Mammary epithelial cell (primary cell): ENCODE measurements around the gene ASCL4.

ENCODE experiments used
- CTCF ChIP-seq, 2 donors: IDR thresholded peaks in 1 of 2; conservative IDR thresholded peaks in 1 of 2; 2 replicates each; pipeline ENCODE4 v1.5.1; 2011 to 2012; ENCODE audit warnings: inconsistent platforms in 2 of 2, low read length in 2 of 2, mild to moderate bottlenecking in 2 of 2, control low read depth in 1 of 2, low read depth in 1 of 2; ENCODE audit not compliant: insufficient read depth in 1 of 2; ENCODE audit errors: extremely low read depth in 1 of 2
- EZH2 ChIP-seq: IDR thresholded peaks from 2 replicates; pipeline ENCODE4 v1.6.1; 2012; ENCODE audit warnings: low read length, inconsistent platforms, borderline replicate concordance

GRCh38 chr12:107794451-107794850 is 19.9 kb downstream of the ASCL4 start:
- TF ChIP-seq EZH2 (no peak), CTCF (conservative IDR thresholded peaks at IDR 0.05 in 1 of 2, IDR thresholded peaks at IDR 0.05 in 1 of 2; ENCODE audit: extremely low read depth in 1 of 2, insufficient read depth in 1 of 2, low read depth in 1 of 2, low read length in 2 of 2) (no peak)
